ENCODE data around the gene AMTN.
"Not testable (repeated sequence)": the region's sequence is repeated elsewhere in the genome, so short reads cannot be mapped to it uniquely, and the experiment has no call there.

DNA sequence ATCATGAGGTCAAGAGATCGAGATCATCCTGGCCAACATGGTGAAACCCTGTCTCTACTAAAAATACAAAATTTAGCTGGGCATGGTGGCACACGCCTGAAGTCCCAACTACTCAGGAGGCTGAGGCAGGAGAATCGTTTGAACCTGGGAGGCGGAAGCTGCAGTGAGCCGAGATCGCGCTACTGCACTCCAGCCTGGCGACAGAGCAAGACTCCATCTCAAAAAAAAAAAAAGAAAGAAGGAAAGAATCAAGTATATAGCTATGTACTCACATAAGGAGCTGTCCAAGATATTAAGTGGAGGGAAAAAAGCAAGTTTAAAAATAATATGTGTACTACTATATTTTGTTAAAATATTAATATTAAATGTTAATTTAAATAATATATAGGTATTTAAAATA is 16.5 kb upstream of the AMTN start:
- not testable (repeated sequence) for TF ChIP-seq POLR2A, POLR2AphosphoS5, SPI1 (IDR thresholded peaks at IDR 0.05; ENCODE audit: low read depth, low read length)

All from GM12891 (cell line).